Eye (tissue), 1 donor: Measurements from ENCODE around the gene PJA2.
"Not testable (repeated sequence)": the region's sequence is repeated elsewhere in the genome, so short reads cannot be mapped to it uniquely, and the experiment has no call there.

Source experiments
- DNase-seq: peaks from one replicate; pipeline ENCODE4 v3.0.0-alpha.2; 2015

The PJA2 gene, protein sequence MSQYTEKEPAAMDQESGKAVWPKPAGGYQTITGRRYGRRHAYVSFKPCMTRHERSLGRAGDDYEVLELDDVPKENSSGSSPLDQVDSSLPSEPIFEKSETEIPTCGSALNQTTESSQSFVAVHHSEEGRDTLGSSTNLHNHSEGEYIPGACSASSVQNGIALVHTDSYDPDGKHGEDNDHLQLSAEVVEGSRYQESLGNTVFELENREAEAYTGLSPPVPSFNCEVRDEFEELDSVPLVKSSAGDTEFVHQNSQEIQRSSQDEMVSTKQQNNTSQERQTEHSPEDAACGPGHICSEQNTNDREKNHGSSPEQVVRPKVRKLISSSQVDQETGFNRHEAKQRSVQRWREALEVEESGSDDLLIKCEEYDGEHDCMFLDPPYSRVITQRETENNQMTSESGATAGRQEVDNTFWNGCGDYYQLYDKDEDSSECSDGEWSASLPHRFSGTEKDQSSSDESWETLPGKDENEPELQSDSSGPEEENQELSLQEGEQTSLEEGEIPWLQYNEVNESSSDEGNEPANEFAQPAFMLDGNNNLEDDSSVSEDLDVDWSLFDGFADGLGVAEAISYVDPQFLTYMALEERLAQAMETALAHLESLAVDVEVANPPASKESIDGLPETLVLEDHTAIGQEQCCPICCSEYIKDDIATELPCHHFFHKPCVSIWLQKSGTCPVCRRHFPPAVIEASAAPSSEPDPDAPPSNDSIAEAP

GRCh38 chr5:109409844-109410388, at the start of gene PJA2:
Gene PJA2, minus strand, starts transcription at chr5:109409974. Its CDS starts 26,541 bp downstream, at chr5:109383433.
- peak; percentile 100 for DNase-seq

GRCh38 chr5:109455598-109456096, 45.9 kb upstream of the PJA2 start:
- peak; percentile 75 for DNase-seq

DNA sequence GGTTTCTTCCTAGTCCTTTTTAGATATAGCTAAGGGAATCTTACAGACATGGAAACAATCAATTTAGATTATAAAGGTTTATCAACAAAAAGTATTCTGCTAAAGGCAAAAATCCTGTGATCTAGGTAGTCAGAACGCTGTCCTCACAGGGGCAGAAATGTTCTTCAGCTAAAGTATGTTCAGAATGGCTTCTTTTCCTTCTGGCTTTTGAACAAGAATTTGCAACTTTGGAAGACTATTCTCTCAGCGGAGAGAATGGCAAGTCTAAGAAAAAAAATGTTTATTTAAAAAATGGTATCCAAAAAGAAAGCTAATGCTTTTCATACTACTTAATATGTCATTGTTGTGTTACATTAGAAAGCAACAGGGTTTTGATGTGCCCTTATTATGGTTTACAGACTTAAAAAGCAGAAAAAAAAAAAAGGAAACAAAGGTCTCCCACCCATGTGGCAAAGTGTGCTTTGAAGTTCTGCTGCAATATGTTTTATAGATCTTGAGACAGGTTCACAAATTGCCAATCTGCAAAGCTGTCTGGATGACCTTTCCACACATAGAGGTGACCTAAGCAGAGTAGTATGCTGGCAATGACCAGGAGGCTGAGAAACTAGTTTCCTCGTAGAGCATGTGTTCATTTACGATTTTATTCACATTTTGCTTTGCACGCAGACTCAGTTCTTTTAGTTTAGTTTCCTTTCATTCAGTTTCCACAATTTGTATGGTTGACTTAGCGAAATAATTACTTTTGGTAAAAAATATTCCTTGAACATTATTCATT, 45.1 kb upstream of the PJA2 start:
- no peak for DNase-seq

- DNase-seq = no peak
Measured at GRCh38 chr5:109453251-109453650, 43.5 kb upstream of the PJA2 start.

GRCh38 chr5:109452661-109453060, 42.9 kb upstream of the PJA2 start:
- DNase-seq = no peak

- no peak for DNase-seq
Measured at GRCh38 chr5:109451146-109451545, 41.4 kb upstream of the PJA2 start.

DNA sequence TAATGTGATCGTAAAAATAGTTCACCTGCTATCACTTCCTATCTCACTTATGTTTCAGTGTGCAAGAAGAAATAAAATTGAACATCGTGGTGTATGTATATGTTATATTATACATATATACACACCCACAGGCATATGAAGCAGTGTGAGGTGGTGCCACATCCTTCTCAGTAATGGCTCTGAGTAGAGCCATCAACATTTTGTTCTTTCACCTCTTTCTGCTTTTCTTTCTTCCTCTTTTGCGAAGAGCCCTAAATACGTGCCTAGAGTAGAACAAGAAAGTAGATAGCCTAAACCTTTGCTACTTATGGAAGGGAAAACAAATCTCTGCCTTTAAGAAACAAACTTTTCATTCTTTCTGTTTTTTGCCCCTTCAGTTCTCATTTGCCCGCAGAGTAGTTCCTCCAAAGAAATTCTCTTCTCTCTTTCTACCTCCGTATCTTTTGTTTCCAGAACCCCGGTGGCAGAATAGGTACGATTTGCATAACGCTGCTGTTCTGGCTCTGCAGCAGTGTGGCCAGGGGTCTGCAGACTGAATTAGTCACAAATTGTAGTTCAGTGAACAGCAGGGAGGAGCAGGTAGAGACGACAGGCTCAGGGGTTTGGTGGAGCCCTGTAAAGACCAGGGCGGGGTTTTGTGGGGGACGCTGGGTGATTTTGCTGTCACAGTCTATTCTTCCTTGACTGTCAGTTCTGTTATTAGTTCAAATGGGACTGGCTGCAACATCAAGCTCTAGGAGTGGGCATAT, 40.5 kb upstream of the PJA2 start:
- DNase-seq = no peak

- DNase-seq = no peak
Measured at GRCh38 chr5:109448838-109449237, 39.1 kb upstream of the PJA2 start.

- no peak for DNase-seq
Measured at GRCh38 chr5:109439590-109439989, 29.8 kb upstream of the PJA2 start.

- no peak for DNase-seq
Measured at GRCh38 chr5:109426075-109426474, 16.3 kb upstream of the PJA2 start.

- not testable (repeated sequence) for DNase-seq
Measured at GRCh38 chr5:109425521-109425920, 15.7 kb upstream of the PJA2 start.

DNA sequence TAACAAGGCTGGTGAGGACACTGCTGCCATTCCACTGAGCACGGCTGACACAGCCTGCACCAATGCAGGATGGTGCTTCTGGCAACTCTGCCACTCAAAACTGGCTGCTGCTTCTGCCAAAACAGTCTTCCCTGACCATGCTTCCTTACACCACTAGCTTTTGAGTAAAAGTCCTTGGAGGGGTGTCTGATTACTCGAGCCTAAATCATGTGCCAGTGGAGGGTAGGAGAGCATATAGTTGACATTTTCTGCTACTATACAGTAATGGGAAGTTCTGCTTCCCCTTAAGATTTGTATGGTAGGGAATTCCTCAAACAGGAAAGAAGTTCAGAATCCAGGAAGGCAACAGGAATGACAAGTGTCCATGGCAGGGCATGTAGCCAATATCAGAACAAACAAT, 12.2 kb upstream of the PJA2 start:
- no peak for DNase-seq

- no peak for DNase-seq
Measured at GRCh38 chr5:109418712-109419352, 9.1 kb upstream of the PJA2 start.

GRCh38 chr5:109416882-109417281, 7.1 kb upstream of the PJA2 start:
- DNase-seq = no peak

- DNase-seq = not testable (repeated sequence)
Measured at GRCh38 chr5:109413921-109414461, 4.2 kb upstream of the PJA2 start.

DNA sequence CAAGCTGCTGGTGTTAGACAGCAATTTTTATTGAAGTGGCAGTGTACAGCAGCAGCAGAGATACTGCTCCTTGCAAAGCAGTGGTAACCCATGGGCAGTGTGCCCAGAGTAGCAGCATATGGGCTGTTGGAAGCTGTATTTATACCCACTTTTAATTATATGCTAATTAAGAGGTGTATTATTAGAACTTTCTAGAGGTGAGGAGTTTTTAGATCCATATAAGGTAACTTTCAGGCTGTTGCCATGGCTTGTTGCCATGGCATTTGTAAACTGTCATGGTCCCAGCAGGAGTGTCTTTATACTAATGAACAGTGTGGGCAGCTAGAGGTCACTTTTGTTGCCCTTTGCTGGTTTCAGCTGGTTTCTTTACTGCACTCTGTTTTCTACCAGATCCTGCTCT, 3.7 kb upstream of the PJA2 start:
- no peak for DNase-seq

DNA sequence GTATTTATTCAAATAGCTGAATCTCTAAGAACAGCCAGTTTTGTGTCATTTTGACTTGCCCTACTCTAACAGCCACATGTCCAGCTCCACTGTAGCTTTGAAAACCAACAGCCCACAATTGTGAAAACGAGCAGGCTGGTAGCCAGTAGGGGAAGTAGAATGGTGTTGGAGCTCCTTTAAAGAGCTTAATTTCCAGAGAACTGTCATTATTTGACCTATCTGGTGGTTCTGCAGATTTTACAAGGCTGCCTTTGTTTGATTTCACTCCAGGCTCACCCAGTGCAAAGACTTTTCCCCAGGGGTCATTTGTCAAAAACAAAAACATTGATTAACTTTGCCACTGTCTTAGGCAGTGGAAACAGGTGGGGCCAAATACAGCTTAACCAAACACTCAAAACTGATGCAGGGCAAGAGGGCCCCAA, 3.2 kb upstream of the PJA2 start:
- DNase-seq = peak; percentile 24

DNA sequence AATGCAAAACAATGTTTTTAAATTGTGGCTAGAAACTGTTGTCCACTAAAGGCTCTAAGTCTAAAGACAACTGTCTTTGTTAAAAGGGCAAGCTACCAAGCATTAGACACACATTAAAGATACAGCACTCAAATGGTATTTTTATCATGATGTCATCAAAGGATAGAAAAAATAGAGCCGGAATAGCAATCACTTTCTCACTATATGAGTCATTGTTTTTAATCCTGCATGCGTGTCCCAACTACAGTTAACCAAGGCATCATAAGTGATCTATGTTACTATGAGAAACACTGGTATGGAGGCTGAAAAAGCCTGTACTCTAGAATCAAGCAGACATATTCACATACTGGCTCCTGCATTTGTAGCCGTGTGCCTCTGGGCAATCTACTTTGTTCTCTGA, 1.9 kb upstream of the PJA2 start:
- DNase-seq = peak; percentile 42

DNA sequence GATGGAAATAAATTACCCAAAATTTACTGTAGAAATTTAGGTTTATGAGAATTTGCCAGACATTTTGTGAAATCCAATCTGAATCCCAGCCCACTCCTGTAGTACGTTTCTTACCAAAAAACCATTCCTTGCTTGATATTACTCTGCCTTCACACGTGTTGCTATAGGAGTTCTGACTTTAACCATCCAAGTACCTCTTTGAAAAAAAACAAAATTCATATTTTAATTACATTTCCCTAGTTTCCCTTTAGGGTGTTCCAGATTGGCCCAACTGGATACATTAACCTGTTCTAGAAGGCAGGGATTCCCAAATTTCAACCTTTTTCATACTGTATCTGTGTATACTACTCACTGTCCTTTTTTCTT, 1.4 kb upstream of the PJA2 start:
- no peak for DNase-seq

DNA sequence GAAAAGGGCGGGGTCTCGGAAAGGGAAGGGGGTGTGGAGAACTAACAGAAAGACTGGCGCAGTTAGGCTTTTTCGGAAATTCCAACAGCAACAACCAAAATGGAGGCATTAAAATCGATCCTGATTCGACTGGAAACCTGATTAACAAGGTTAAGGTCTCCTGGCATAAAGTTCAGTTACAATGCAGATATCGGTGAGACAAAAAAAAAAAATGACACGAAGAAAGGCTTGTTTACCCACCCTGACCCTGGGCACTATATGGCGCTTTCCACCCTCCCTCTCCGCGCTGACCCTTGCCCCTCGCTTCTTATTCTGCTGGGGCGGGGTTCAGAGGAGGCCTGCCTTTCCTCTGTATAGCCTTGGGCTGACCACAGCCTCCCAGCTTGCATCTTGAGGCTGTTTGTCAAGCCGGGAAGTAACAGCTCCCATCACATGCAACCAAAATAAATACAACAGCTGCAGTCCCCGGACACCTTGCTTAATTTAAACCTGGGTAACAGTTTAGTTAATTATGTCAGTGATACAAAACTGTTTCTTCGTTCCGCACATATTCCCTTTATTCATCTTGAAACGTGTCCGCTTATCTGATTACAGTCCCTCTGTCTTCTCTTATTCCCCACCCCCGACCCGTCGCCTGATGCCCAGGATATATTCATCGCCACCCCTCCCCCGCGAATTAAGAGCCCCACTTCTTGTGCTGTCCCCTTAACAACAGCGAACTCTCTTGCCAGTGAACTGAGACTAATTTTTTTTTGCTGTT, 795 bp upstream of the PJA2 start:
- no peak for DNase-seq
